OCI-LY1 (cell line): ENCODE measurements around the gene APBA1.

ENCODE experiments used
- H2AFZ ChIP-seq: fragments of 200-600 bp; sonication (generic), shearing (Covaris generic); 2 replicates; pipeline ENCODE4 v1.6.0; 2014; ENCODE audit warnings: antibody characterized with exemption, mild to moderate bottlenecking, low read length
- H3F3A ChIP-seq: fragments of 200-600 bp; sonication (generic), shearing (Covaris generic); 2 replicates; pipeline ENCODE4 v1.6.0; 2014; ENCODE audit warnings: mild to moderate bottlenecking, antibody characterized with exemption, low read length, moderate library complexity; ENCODE audit not compliant: insufficient read depth
- H3K27ac ChIP-seq: fragments of 200-600 bp; sonication (generic); 2 replicates; pipeline ENCODE4 v1.5.1; 2014; ENCODE audit warnings: low read length, mixed run types, mild to moderate bottlenecking, low read depth; ENCODE audit not compliant: poor library complexity, severe bottlenecking
- H3K27me3 ChIP-seq: fragments of 200-600 bp; sonication (generic); 2 replicates; pipeline ENCODE4 v1.6.0; 2014; ENCODE audit warnings: antibody characterized with exemption, mild to moderate bottlenecking, low read length, moderate library complexity; ENCODE audit not compliant: insufficient read depth
- H3K36me3 ChIP-seq: fragments of 200-600 bp; sonication (generic); 2 replicates; pipeline ENCODE4 v1.6.1; 2014; ENCODE audit warnings: mild to moderate bottlenecking, antibody characterized with exemption, low read length, moderate library complexity, mixed read lengths; ENCODE audit not compliant: insufficient read depth
- H3K4me1 ChIP-seq: fragments of 200-600 bp; sonication (generic); 2 replicates; pipeline ENCODE4 v1.5.1; 2014; ENCODE audit warnings: mild to moderate bottlenecking, low read length, moderate library complexity; ENCODE audit not compliant: insufficient read depth, severe bottlenecking
- H3K4me2 ChIP-seq: fragments of 200-600 bp; sonication (generic), shearing (Covaris generic); 2 replicates; pipeline ENCODE4 v1.6.1; 2014; ENCODE audit warnings: low read length
- H3K4me3 ChIP-seq: fragments of 200-600 bp; sonication (generic); 2 replicates; pipeline ENCODE4 v1.5.1; 2014; ENCODE audit warnings: low read length, low read depth, mild to moderate bottlenecking, mixed read lengths; ENCODE audit not compliant: poor library complexity, severe bottlenecking
- H3K79me2 ChIP-seq: fragments of 200-600 bp; shearing (Covaris generic); 2 replicates; pipeline ENCODE4 v1.6.1; 2016; ENCODE audit warnings: mixed run types, low read length, mixed read lengths; ENCODE audit not compliant: insufficient read depth
- H3K9ac ChIP-seq: fragments of 200-600 bp; sonication (generic), shearing (Covaris generic); 2 replicates; pipeline ENCODE4 v1.6.1; 2014; ENCODE audit warnings: mild to moderate bottlenecking, low read length, mixed read lengths
- H3K9me2 ChIP-seq: fragments of 200-600 bp; sonication (generic), shearing (Covaris generic); 2 replicates; pipeline ENCODE4 v1.6.1; 2014; ENCODE audit warnings: low read depth, mild to moderate bottlenecking, low read length, mixed read lengths
- H3K9me3 ChIP-seq: fragments of 200-600 bp; shearing (Covaris generic); 2 replicates; pipeline ENCODE4 v1.6.1; 2014; ENCODE audit warnings: low read length, mixed read lengths
- H4K20me1 ChIP-seq: fragments of 200-600 bp; sonication (generic), shearing (Covaris generic); 2 replicates; pipeline ENCODE4 v1.6.0; 2016; ENCODE audit warnings: mild to moderate bottlenecking, low read length; ENCODE audit not compliant: insufficient read depth
- CTCF ChIP-seq: fragments of 200-600 bp; sonication (generic), shearing (Covaris generic); IDR thresholded peaks from 2 replicates; pipeline ENCODE4 v1.5.1; 2017; ENCODE audit warnings: mild to moderate bottlenecking, antibody characterized with exemption, low read length, moderate library complexity, mixed read lengths
- EZH2 ChIP-seq: fragments of 200-600 bp; sonication (generic), shearing (Covaris generic); IDR thresholded peaks from 2 replicates; pipeline ENCODE4 v1.8.0; 2017; ENCODE audit warnings: borderline replicate concordance, mixed run types, mild to moderate bottlenecking, antibody characterized with exemption, low read length, moderate library complexity, mixed read lengths

Gene APBA1

GRCh38 chr9:69645488-69645887, 26.7 kb downstream of the APBA1 start:
- no peaks in the 10 kb centered on the region for H3K4me1 ChIP-seq

GRCh38 chr9:69643098-69643497, 29.1 kb downstream of the APBA1 start:
- H4K20me1 ChIP-seq: no peaks in the 10 kb centered on the region
- H3K9me2 ChIP-seq: no peaks in the 10 kb centered on the region
- H3K79me2 ChIP-seq: no peaks in the 10 kb centered on the region
- H3K4me1 ChIP-seq: no peaks in the 10 kb centered on the region
- no peaks in the 10 kb centered on the region for H3K36me3 ChIP-seq
- no peak overlapping the region for H3K4me3 ChIP-seq
- no peak overlapping the region for H3K27ac ChIP-seq
- H3F3A ChIP-seq: no peaks in the 10 kb centered on the region
- no peaks in the 10 kb centered on the region for H3K9me3 ChIP-seq
- no peak overlapping the region for H3K9ac ChIP-seq
- no peak overlapping the region for H2AFZ ChIP-seq
- TF ChIP-seq CTCF: no peak
- no peak for TF ChIP-seq EZH2
- H3K27me3 ChIP-seq: no peaks in the 10 kb centered on the region
- no peak overlapping the region for H3K4me2 ChIP-seq

More at GRCh38 chr9:69645488-69645887, 26.7 kb downstream of the APBA1 start:
- no peaks in the 10 kb centered on the region for H3K9me3 ChIP-seq
- H3K9ac ChIP-seq: no peak overlapping the region
- no peaks in the 10 kb centered on the region for H4K20me1 ChIP-seq
- no peaks in the 10 kb centered on the region for H3K27me3 ChIP-seq
- H3K36me3 ChIP-seq: no peaks in the 10 kb centered on the region
- H3K27ac ChIP-seq: no peak overlapping the region
- TF ChIP-seq CTCF (no peak), EZH2 (no peak)
- no peaks in the 10 kb centered on the region for H3K9me2 ChIP-seq
- no peak overlapping the region for H2AFZ ChIP-seq
- H3K79me2 ChIP-seq: no peaks in the 10 kb centered on the region
- no peaks in the 10 kb centered on the region for H3F3A ChIP-seq
- no peak overlapping the region for H3K4me3 ChIP-seq
- H3K4me2 ChIP-seq: no peak overlapping the region

DNA sequence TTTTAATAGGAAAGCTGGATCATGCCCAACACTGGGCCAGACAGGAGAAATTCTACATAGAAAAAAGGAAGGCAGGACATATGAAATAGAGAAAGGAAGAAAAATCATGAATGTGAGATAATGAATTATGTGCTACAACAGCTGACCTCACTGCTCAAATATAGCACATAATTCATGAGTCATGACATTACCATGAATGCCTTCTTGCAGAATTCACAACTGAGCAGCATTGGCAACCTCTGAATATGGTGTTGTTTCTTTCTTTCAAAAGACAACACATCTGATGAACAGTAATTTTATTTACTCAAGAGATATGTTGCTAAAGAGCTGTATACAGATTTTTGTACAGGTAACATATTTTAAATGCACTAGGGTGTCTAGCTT, 34.4 kb downstream of the APBA1 start:
- Histone ChIP-seq H3K79me2 (no peaks in the 10 kb centered on the region), H4K20me1 (no peaks in the 10 kb centered on the region), H3K27ac (no peak overlapping the region), H3K9ac (no peak overlapping the region), H3K4me3 (no peak overlapping the region), H2AFZ (no peak overlapping the region), H3K36me3 (no peaks in the 10 kb centered on the region), H3K9me2 (no peaks in the 10 kb centered on the region), H3K4me1 (no peaks in the 10 kb centered on the region), H3K27me3 (no peaks in the 10 kb centered on the region), H3F3A (no peaks in the 10 kb centered on the region), H3K9me3 (no peaks in the 10 kb centered on the region), H3K4me2 (no peak overlapping the region)
- TF ChIP-seq EZH2: no peak
- no peak for TF ChIP-seq CTCF
